GM21367 (cell line): ENCODE data around the gene VPS13C.

Experiments used
- ATAC-seq: cut with Tn5 transposase; IDR thresholded peaks from one replicate; pipeline ENCODE4 v1.9.1; 2021; ENCODE audit not compliant: unreplicated experiment

VPS13C gene

DNA sequence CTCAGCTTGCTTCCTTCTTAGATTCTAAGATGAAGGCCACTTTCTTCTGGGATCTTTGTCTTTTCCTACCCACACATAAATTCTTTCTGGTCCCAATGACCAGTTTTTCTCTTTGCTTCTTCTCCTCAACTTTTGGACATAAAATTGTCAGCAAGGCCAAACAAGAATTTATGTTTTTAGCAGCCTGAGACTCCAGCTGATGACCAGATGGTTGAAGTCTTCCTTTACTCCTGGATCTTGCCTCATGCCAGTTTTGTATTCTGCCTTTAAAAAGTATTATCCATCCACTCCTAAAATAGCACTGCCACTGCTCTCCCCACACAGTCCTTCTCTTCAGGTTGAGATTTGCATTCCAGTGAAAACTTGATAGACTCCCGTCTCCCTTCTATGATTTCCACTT lies 236.0 kb downstream of the VPS13C start:
- ATAC-seq = no peak

- ATAC-seq = no peak
These were observed 237.7 kb downstream of the VPS13C start for GRCh38 chr15:61822511-61822910.

DNA sequence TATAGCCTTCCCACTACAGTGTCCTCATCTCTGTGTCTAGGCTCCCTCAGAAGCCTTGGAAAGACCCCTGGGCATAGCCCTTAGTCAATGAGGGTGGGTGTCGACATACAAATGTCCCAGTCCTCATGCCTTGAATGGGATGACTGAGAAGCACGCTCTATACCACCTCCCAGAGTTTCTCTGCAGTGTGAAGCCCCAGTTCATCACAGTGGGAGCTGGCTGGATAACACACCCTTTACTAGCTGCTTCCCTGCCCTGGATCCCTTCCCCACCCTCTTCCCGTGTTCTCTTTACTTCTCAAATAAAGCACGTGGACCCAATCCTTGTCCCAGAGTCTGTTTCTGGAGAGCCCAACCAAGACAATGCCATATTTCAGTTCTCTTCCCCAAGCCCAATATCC lies 239.3 kb downstream of the VPS13C start:
- ATAC-seq = no peak

- no peak for ATAC-seq
These were observed 240.0 kb downstream of the VPS13C start for GRCh38 chr15:61820212-61820611.

- no peak for ATAC-seq
These were observed 240.9 kb downstream of the VPS13C start for GRCh38 chr15:61819386-61819785.

GRCh38 chr15:61818801-61819200 lies 241.4 kb downstream of the VPS13C start:
- ATAC-seq = no peak

DNA sequence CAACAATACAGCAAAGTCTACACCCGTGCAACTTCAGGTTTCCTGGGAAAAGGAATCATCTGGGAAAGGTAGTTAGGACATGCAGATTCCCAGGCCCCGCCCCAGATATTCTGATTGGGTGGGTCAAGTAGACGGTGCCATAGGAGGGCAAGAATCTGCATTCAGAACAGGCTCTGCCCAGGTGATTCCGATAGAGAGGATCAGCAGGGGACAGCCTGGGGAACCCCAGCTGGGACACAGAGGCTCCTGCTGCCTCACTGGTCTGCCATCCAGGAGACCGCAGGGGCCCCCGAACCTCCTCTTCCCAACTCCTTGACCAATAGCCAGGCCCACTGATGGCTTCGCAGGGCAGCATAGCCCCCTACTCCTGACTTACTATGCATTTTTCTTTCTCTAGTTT lies 243.4 kb downstream of the VPS13C start:
- no peak for ATAC-seq

DNA sequence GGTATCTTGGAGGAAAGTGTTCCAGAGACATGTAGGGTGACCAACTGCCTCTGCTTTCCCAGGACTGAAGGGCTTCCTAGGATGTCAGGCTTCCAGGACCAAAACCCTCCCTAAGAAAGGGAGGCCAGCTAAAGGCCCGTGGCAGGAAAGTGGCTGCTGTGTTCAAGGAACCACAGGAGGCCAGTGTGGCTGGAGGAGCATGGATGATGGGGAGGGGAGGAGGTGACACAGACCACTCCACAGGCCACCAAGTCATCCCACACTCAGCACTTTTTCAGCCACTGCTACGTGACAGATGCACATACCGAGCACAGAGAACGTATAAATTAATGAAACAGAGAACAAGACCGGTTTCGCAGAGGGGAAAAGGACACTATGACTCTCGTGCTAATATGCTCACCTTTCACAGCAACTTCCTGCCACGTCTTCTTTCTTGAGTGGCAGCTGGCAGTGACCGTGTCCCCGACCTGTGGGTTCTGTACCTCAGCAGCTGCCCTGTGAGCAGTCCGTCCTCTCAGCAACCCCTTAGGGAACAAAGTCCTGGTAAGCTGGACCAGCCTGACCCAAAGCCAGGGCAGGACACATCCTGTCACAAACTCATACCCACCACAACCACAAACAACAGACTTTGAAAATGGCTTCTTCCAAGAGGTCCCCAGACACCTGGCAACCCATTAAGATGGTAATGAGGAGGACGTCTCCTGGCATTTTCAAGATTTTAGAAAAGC lies 244.7 kb downstream of the VPS13C start:
- ATAC-seq = no peak

- no peak for ATAC-seq
These were observed 247.8 kb downstream of the VPS13C start for GRCh38 chr15:61812476-61812875.

DNA sequence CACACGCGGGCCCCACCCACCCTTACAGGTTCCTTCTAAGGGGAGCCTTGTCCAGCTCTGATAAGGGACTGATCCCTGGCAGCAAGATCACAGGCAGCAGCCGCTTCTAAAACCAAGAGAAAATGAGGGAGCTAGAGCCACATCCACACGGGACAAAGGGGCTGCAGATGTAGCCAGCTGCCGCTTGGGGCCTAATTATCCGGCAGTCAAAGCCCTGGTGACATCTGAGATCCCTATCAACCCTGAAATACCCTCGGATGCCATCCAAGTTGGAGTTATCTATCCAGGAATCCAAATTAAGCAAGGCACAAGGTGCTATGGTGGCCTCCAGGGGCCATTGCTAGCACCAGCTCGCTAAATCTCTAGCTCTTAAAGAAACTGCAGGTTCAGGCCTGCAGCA lies 248.3 kb downstream of the VPS13C start:
- no peak for ATAC-seq

DNA sequence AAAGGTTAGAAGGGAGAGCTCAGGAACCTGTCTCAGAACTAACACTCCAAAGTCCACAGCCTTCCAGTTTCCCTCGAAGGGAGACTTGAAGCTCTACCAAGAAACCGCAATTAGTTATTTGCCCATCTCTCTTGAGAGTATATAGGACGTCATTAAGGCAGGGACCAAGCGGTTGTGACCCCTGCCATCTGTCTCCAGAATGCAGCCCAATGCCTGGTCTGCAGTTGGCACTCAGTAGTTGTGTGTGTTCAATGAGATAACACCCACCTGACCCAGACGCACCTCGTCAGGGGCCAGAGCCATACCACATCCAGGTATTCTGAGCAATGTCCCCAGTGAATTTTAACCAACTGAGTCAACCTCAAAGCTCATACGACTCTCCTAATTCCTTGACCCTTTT lies 251.0 kb downstream of the VPS13C start:
- ATAC-seq = no peak

DNA sequence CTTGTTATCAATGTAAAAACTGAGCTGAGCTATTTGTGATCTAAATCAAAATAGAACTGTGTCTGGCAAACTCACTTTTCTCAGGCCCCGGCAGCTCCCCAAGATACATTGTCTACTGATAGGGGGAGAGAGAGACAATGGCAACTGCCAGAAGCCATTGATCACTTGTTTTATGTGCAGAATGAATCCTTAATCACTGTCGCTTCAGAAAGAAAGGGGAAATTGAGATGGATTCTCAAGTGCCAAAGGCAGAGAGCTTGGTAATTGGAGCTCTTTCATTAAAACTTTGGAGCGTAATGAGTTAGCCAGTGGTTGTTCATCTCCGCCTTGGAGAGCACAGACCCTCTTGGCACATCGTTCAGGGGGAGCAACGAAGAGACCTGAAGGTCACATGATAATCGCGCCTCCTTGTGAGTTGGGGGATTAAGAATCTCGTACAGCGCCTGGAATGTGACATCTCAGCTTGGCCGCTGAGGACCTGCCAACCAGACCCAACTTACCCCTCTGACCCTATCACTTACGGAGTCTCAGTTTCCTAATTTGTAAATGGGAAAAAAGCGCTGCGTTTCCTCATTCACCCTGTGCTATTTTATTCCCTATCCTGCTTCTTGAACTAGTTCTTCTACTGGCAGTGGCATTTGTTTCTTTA lies 252.8 kb downstream of the VPS13C start:
- no peak for ATAC-seq
